ENCODE measurements around the gene CASZ1.

The CASZ1 gene

GRCh38 chr1:10723317-10723716 is 73.1 kb downstream of the CASZ1 start:
- DNase-seq, result no peak

- DNase-seq, result no peak
These were observed 73.6 kb downstream of the CASZ1 start for GRCh38 chr1:10722803-10723202.

- DNase-seq, result no peak
These were observed 74.8 kb downstream of the CASZ1 start for GRCh38 chr1:10721381-10722321.

- DNase-seq, result no peak
These were observed 75.8 kb downstream of the CASZ1 start for GRCh38 chr1:10720635-10721034.

GRCh38 chr1:10718083-10718415 is 78.4 kb downstream of the CASZ1 start:
- DNase-seq, result no peak

- no peak for DNase-seq
These were observed 79.0 kb downstream of the CASZ1 start for GRCh38 chr1:10717296-10718082.

- DNase-seq, result no peak
These were observed 79.6 kb downstream of the CASZ1 start for GRCh38 chr1:10716840-10717239.

- no peak for DNase-seq
These were observed 81.9 kb downstream of the CASZ1 start for GRCh38 chr1:10714337-10715114.

- no peak for DNase-seq
These were observed 82.8 kb downstream of the CASZ1 start for GRCh38 chr1:10713614-10714013.

- no peak for DNase-seq
These were observed 83.7 kb downstream of the CASZ1 start for GRCh38 chr1:10712568-10713362.

GRCh38 chr1:10710489-10710888 is 86.0 kb downstream of the CASZ1 start:
- DNase-seq, result no peak

- DNase-seq, result no peak
These were observed 86.8 kb downstream of the CASZ1 start for GRCh38 chr1:10709646-10710045.

- DNase-seq, result no peak
These were observed 87.3 kb downstream of the CASZ1 start for GRCh38 chr1:10709165-10709564.

GRCh38 chr1:10708757-10709156 is 87.7 kb downstream of the CASZ1 start:
- DNase-seq, result no peak

- DNase-seq, result no peak
These were observed 89.2 kb downstream of the CASZ1 start for GRCh38 chr1:10707208-10707607.

- no peak for DNase-seq
These were observed 90.0 kb downstream of the CASZ1 start for GRCh38 chr1:10706376-10706913.

GRCh38 chr1:10705953-10706352 is 90.5 kb downstream of the CASZ1 start:
- DNase-seq, result no peak

GRCh38 chr1:10704368-10704882 is 92.0 kb downstream of the CASZ1 start:
- no peak for DNase-seq

GRCh38 chr1:10703702-10704101 is 92.7 kb downstream of the CASZ1 start:
- DNase-seq, result no peak

- no peak for DNase-seq
These were observed 95.3 kb downstream of the CASZ1 start for GRCh38 chr1:10701145-10701544.

GRCh38 chr1:10699470-10699835 is 97.0 kb downstream of the CASZ1 start:
- DNase-seq, result no peak
